Activated CD4-positive, alpha-beta memory T cell treated with anti-CD3 and anti-CD28 coated beads, Interleukin-2, amount 10 ng/mL, durations not matched to agents 7 days and 5 days (primary cell): ENCODE data around the gene KLHL7. TPM values are rescaled to one million over a fixed set of nuclear protein-coding genes. Genes with fewer than 3 reads are reported as not detected.
"Not testable (repeated sequence)": the region's sequence is repeated elsewhere in the genome, so short reads cannot be mapped to it uniquely, and the experiment has no call there.

Experiments used
- CTCF ChIA-PET: fragments of 350-600 bp; sonication (Branson Sonifier 250); formaldehyde crosslinking; loops from one replicate; lab custom pipeline; 2021; ENCODE audit warnings: antibody characterized with exemption, inconsistent platforms; lab: Charles Lee
- POLR2A ChIA-PET: fragments of 350-600 bp; sonication (Branson Sonifier 250); formaldehyde crosslinking; loops from one replicate; lab custom pipeline; 2021; ENCODE audit warnings: antibody characterized with exemption; lab: Charles Lee
- DNase-seq: peaks from one replicate; pipeline ENCODE4 v3.0.0-alpha.2; 2020
- H3K27ac Mint-ChIP-seq: one replicate; pipeline ENCODE4 v1.8.0; 2021; ENCODE audit warnings: mild to moderate bottlenecking, mixed read lengths
- H3K27me3 Mint-ChIP-seq: one replicate; pipeline ENCODE4 v1.8.0; 2021; ENCODE audit warnings: mixed read lengths
- H3K36me3 Mint-ChIP-seq: one replicate; pipeline ENCODE4 v1.8.0; 2021; ENCODE audit warnings: low read depth, mixed read lengths
- H3K4me1 Mint-ChIP-seq: one replicate; pipeline ENCODE4 v1.8.0; 2021; ENCODE audit warnings: mixed read lengths
- H3K4me3 Mint-ChIP-seq: one replicate; pipeline ENCODE4 v1.8.0; 2021; ENCODE audit warnings: mild to moderate bottlenecking, mixed read lengths
- H3K9me3 Mint-ChIP-seq: one replicate; pipeline ENCODE4 v1.8.0; 2021; ENCODE audit warnings: mixed read lengths
- total RNA-seq, 2 experiments: library from RNA; stranded (reverse); gene quantifications; one replicate each; pipeline ENCODE4 v1.2.3, GENCODE V29; 2021

KLHL7 gene
- total RNA-seq, 2 experiments from 2014 or later, result 19.9 to 20.5 TPM

GRCh38 chr7:23191022-23191421 is 85.4 kb downstream of the KLHL7 start:
- Mint-ChIP-seq H3K27me3 (no peaks in the 10 kb centered on the region), H3K4me1 (peaks cover 11% of the 10 kb centered on the region), H3K4me3 (no peak overlapping the region), H3K36me3 (peaks cover 35% of the 10 kb centered on the region), H3K27ac (no peak overlapping the region), H3K9me3 (no peaks in the 10 kb centered on the region)
- DNase-seq, result no peak
- CTCF ChIA-PET, result interaction anchor here (0.8 kb wide), 1 partner anchor 9 kb away, joined by 3 read pairs; no protein-coding TSS in a partner anchor
- POLR2A ChIA-PET, result interaction anchor here (1.4 to 1.5 kb wide), 2 partner anchors 8 to 10 kb away, joined by 4 to 5 read pairs; partner anchors contain the start of gene NUP42

DNA sequence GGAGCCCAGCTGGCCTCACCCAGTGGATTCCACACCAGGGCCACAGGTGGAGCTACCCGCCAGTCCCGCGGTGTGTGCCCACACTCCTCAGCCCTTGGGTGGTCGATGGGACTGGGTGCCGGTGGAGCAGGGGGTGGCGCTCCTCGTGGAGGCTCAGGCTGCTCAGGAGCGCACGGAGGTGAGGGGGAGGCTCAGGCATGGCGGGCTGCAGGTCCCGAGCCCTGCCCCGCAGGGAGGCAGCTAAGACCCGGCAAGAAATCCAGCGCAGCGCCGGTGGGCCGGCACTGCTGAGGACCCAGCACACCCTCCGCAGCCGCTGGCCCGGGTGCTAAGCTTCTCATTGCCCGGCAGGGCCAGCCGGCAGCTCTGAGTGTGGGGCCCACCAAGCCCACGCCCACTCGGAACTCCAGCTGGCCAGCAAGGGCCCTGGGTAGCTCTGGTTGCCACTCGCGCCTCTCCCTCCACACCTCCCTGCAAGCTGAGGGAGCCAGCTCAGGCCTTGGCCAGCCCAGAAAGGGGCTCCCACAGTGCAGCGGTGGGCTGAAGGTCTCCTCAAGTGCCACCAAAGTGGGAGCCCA is 88.2 kb downstream of the KLHL7 start:
- CTCF ChIA-PET, result not testable (repeated sequence)

GRCh38 chr7:23196306-23196705 is 90.7 kb downstream of the KLHL7 start:
- Mint-ChIP-seq H3K27me3 (no peaks in the 10 kb centered on the region), H3K36me3 (peaks cover 44% of the 10 kb centered on the region), H3K9me3 (no peaks in the 10 kb centered on the region), H3K4me1 (peaks cover under 1% of the 10 kb centered on the region), H3K27ac (no peak overlapping the region), H3K4me3 (no peak overlapping the region)
- ChIA-PET POLR2A (interaction anchor here (0.7 to 2.2 kb wide), 2 partner anchors 14 to 78 kb away, joined by 3 to 5 read pairs; partner anchors contain the start of gene NUP42), CTCF (no interaction called here)
- no peak for DNase-seq

More for the DNA sequence above, 88.2 kb downstream of the KLHL7 start:
- H3K9me3 Mint-ChIP-seq, H3K27me3 Mint-ChIP-seq, H3K27ac Mint-ChIP-seq, H3K4me3 Mint-ChIP-seq, H3K4me1 Mint-ChIP-seq, DNase-seq: not testable (repeated sequence)
- POLR2A ChIA-PET, result interaction anchor here (1.3 kb wide), 1 partner anchor 11 kb away, joined by 4 read pairs; no protein-coding TSS in a partner anchor
- peaks cover 35% of the 10 kb centered on the region for H3K36me3 Mint-ChIP-seq

DNA sequence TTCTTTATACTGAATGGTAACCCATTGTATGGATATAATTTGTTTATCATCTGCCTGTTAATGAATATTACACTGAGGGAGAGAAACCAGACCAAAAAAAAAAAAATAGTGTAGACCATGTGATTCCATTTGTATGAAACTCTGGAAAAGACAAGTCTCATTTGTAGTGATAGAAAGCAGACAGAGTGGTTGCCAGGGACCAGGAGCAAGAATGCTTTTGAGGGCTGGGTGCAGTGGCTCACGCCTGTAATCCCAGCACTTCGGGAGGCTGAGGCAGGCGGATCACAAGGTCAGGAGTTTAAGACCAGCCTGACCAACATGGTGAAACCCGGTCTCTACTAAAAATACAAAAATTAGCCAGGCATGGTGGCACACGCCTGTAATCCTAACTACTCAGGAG is 92.2 kb downstream of the KLHL7 start:
- H3K27ac Mint-ChIP-seq, POLR2A ChIA-PET, DNase-seq, CTCF ChIA-PET, H3K4me3 Mint-ChIP-seq, H3K4me1 Mint-ChIP-seq, H3K27me3 Mint-ChIP-seq, H3K9me3 Mint-ChIP-seq: not testable (repeated sequence)
- peaks cover 47% of the 10 kb centered on the region for H3K36me3 Mint-ChIP-seq

DNA sequence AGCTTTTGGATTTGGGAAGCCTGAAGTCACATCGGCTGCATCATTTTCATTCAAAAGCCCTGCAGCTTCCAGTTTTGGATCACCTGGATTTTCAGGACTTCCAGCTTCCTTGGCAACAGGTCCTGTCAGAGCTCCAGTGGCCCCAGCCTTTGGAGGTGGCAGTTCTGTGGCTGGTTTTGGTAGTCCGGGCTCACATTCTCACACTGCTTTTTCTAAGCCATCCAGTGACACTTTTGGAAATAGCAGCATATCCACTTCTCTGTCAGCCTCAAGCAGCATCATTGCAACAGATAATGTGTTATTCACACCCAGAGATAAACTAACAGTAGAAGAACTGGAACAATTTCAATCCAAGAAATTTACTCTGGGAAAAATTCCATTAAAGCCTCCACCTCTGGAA is 94.7 kb downstream of the KLHL7 start:
- no peak overlapping the region for H3K27ac Mint-ChIP-seq
- peaks cover 49% of the 10 kb centered on the region for H3K36me3 Mint-ChIP-seq
- H3K4me1 Mint-ChIP-seq, result peaks cover under 1% of the 10 kb centered on the region
- H3K4me3 Mint-ChIP-seq, result no peak overlapping the region
- ChIA-PET POLR2A (interaction anchor here (0.5 kb wide), 1 partner anchor 76 kb away, joined by 4 read pairs; no protein-coding TSS in a partner anchor), CTCF (no interaction called here)
- H3K27me3 Mint-ChIP-seq, result peaks cover 1% of the 10 kb centered on the region
- no peak for DNase-seq
- no peaks in the 10 kb centered on the region for H3K9me3 Mint-ChIP-seq

DNA sequence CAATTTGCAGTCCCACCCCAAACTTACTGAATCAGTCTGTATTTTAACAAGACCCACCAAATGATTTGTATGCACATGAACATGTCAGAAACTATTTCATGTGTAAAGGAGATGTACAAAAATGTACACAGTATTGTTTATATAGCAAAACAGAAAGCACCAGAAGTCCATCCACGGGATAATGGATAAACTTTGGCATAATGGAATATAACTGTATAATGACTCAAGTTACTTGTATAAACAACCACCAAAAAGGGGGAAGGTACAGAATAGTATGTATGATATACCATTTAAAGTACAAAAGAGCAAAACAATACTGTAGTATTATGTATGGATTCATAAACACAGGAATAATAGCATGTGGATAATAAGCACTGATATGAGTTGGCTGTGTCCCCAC is 98.7 kb downstream of the KLHL7 start:
- POLR2A ChIA-PET, result interaction anchor here (0.6 kb wide), 1 partner anchor 161 kb away, joined by 3 read pairs; no protein-coding TSS in a partner anchor
- CTCF ChIA-PET, result no interaction called here
- Mint-ChIP-seq H3K27ac (no peak overlapping the region), H3K27me3 (peaks cover 26% of the 10 kb centered on the region), H3K4me3 (no peak overlapping the region), H3K9me3 (no peaks in the 10 kb centered on the region), H3K4me1 (peaks cover 5% of the 10 kb centered on the region), H3K36me3 (peaks cover 38% of the 10 kb centered on the region)
- no peak for DNase-seq

GRCh38 chr7:23205577-23205908 is 100.0 kb downstream of the KLHL7 start:
- peaks cover 27% of the 10 kb centered on the region for H3K36me3 Mint-ChIP-seq
- no peak overlapping the region for H3K4me3 Mint-ChIP-seq
- POLR2A ChIA-PET, result no interaction called here

GRCh38 chr7:23205909-23206767 is 100.6 kb downstream of the KLHL7 start:
- ChIA-PET CTCF (interaction anchor here (0.8 kb wide), 1 partner anchor 120 kb away, joined by 4 read pairs; no protein-coding TSS in a partner anchor), POLR2A (no interaction called here)
- H3K36me3 Mint-ChIP-seq, result peaks cover 22% of the 10 kb centered on the region
- H3K27ac Mint-ChIP-seq, result no peak overlapping the region
- H3K4me3 Mint-ChIP-seq, result no peak overlapping the region
- H3K9me3 Mint-ChIP-seq, result no peaks in the 10 kb centered on the region
- peaks cover 5% of the 10 kb centered on the region for H3K4me1 Mint-ChIP-seq
- H3K27me3 Mint-ChIP-seq, result peaks cover 26% of the 10 kb centered on the region
- DNase-seq, result no peak

More at GRCh38 chr7:23205577-23205908, 100.0 kb downstream of the KLHL7 start:
- no peak for DNase-seq
- CTCF ChIA-PET, result interaction anchor here (0.8 kb wide), 1 partner anchor 119 kb away, joined by 4 read pairs; no protein-coding TSS in a partner anchor
- H3K27me3 Mint-ChIP-seq, result peaks cover 26% of the 10 kb centered on the region
- H3K9me3 Mint-ChIP-seq, result no peaks in the 10 kb centered on the region
- H3K4me1 Mint-ChIP-seq, result peaks cover 5% of the 10 kb centered on the region
- no peak overlapping the region for H3K27ac Mint-ChIP-seq

DNA sequence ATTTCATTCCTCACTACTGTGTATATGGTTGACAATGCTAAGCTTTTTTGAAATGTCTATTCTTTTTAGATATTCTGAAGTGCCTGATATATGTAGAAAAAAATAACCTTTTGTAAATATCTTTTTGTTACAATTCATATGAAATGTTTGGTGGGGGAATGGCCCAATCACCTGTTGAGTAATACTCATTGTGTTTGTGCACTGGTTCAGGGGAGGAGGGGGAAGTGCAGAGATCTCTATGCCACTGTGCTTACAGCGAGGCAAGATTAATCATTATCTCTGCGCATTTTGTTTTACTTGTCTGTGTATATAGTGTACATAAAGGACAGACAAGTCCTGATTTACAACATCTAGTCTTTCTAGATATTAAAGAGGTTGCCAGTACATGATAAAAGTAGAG is 101.4 kb downstream of the KLHL7 start:
- POLR2A ChIA-PET, result no interaction called here
- CTCF ChIA-PET, result no interaction called here
- H3K27me3 Mint-ChIP-seq, result peaks cover 26% of the 10 kb centered on the region
- DNase-seq, result no peak
- no peak overlapping the region for H3K27ac Mint-ChIP-seq
- H3K4me3 Mint-ChIP-seq, result no peak overlapping the region
- H3K9me3 Mint-ChIP-seq, result no peaks in the 10 kb centered on the region
- peaks cover 15% of the 10 kb centered on the region for H3K36me3 Mint-ChIP-seq
- H3K4me1 Mint-ChIP-seq, result peaks cover 5% of the 10 kb centered on the region

DNA sequence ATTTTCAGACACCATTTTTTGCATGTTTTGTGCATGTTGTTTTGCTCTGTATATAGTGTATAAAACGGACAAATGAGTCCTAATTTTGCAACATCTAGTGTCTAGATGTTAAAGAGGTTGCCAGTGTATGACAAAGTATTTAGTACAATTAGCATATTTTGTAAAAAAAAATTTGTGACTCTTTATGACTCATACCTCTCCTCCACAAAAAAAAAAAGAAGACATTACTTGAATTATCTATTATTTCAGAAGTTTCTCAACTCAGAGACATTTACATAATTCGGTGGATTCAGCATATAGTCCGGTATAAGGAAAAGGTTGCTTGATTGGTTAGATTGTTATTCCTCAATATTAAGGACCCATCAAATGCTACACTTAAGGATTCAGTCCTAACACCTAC is 102.3 kb downstream of the KLHL7 start:
- Mint-ChIP-seq H3K36me3 (peaks cover 12% of the 10 kb centered on the region), H3K4me3 (no peak overlapping the region), H3K4me1 (peaks cover 5% of the 10 kb centered on the region), H3K27me3 (peaks cover 29% of the 10 kb centered on the region), H3K9me3 (no peaks in the 10 kb centered on the region), H3K27ac (no peak overlapping the region)
- ChIA-PET POLR2A (no interaction called here), CTCF (no interaction called here)
- DNase-seq, result no peak

GRCh38 chr7:23208316-23208715 is 102.7 kb downstream of the KLHL7 start:
- H3K4me1 Mint-ChIP-seq, result peaks cover 5% of the 10 kb centered on the region
- POLR2A ChIA-PET, result no interaction called here

GRCh38 chr7:23210506-23210905 is 104.9 kb downstream of the KLHL7 start:
- H3K36me3 Mint-ChIP-seq, result peaks cover 3% of the 10 kb centered on the region
- H3K9me3 Mint-ChIP-seq, result no peaks in the 10 kb centered on the region
- CTCF ChIA-PET, result no interaction called here
- DNase-seq, result no peak
- H3K4me3 Mint-ChIP-seq, result no peak overlapping the region
- H3K27me3 Mint-ChIP-seq, result peaks cover 26% of the 10 kb centered on the region
- POLR2A ChIA-PET, result no interaction called here
- no peak overlapping the region for H3K27ac Mint-ChIP-seq
- H3K4me1 Mint-ChIP-seq, result peaks cover 3% of the 10 kb centered on the region

More at GRCh38 chr7:23208316-23208715, 102.7 kb downstream of the KLHL7 start:
- H3K27ac Mint-ChIP-seq, result no peak overlapping the region
- no peak for DNase-seq
- H3K4me3 Mint-ChIP-seq, result no peak overlapping the region
- peaks cover 10% of the 10 kb centered on the region for H3K36me3 Mint-ChIP-seq
- H3K9me3 Mint-ChIP-seq, result no peaks in the 10 kb centered on the region
- peaks cover 29% of the 10 kb centered on the region for H3K27me3 Mint-ChIP-seq
- CTCF ChIA-PET, result no interaction called here

DNA sequence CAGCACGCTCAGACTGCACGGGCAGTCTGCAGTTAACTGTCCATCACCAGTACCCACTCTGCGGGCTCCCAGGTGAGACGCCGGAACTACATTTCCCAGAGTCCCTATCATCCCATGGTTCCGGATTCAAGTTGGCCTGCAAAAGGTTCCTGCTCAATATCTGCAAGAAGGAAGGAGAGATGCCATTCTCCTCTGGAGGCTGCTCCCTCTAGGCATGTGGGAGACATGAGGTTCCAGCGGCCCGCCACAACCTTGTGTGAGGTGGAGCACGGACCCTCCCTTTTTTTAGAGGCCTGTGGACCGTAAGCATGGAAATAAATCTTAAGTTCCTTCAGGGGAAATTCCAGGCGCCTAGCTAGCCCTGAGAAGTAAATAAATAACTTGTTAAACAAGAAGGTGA is 106.0 kb downstream of the KLHL7 start:
- peaks cover 21% of the 10 kb centered on the region for H3K27me3 Mint-ChIP-seq
- no peaks in the 10 kb centered on the region for H3K36me3 Mint-ChIP-seq
- CTCF ChIA-PET, result no interaction called here
- no peaks in the 10 kb centered on the region for H3K9me3 Mint-ChIP-seq
- no peaks in the 10 kb centered on the region for H3K4me1 Mint-ChIP-seq
- no peak for DNase-seq
- H3K4me3 Mint-ChIP-seq, result no peak overlapping the region
- POLR2A ChIA-PET, result no interaction called here
- H3K27ac Mint-ChIP-seq, result no peak overlapping the region
